ENCODE measurements around the gene SLC35D2.
"Not testable (repeated sequence)": the region's sequence is repeated elsewhere in the genome, so short reads cannot be mapped to it uniquely, and the experiment has no call there.

Gene SLC35D2

DNA sequence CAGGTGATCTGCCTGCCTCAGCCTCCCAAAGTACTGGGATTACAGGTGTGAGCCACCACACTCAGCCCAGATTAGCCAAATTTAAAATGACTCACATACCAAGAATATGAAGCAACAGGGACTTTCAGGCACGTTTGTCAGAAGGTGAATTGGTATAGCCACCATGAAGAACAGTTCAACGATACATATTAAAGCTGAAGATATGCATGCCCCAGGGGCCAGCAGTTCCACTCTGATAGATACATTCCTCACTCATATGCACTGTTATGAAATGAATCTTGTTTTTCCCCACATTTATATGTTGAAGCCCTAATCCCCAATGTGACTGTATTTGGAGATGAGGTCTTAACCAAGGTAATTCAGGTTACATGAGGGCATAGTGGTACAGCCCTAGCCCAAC lies 22.5 kb downstream of the SLC35D2 start:
- no peak for DNase-seq (ENCODE audit: low spot score)

GRCh38 chr9:96360523-96360922 lies 23.0 kb downstream of the SLC35D2 start:
- not testable (repeated sequence) for DNase-seq (ENCODE audit: low spot score)

GRCh38 chr9:96350866-96351265 lies 32.6 kb downstream of the SLC35D2 start:
- DNase-seq (ENCODE audit: low spot score), result no peak

DNA sequence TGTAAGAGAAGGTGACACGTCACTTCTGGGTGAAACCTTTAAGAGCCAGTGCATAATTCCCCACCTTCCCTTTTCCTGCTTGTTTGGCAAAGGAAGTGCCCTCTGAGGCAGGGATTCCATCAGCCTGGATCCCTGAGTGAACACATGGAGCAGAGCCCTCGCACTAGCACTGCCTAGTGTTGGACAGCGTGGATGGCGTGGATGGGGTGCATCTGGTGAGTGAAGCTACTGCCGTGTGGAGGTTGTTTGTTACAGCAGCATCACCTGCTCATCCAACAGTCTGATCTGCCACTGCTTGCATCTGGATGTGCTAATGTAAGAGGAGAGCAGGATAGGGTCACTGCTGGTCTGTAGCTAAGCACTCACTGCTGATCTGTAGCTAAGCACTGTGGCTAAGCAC lies 35.2 kb downstream of the SLC35D2 start:
- no peak for DNase-seq (ENCODE audit: low spot score)

DNA sequence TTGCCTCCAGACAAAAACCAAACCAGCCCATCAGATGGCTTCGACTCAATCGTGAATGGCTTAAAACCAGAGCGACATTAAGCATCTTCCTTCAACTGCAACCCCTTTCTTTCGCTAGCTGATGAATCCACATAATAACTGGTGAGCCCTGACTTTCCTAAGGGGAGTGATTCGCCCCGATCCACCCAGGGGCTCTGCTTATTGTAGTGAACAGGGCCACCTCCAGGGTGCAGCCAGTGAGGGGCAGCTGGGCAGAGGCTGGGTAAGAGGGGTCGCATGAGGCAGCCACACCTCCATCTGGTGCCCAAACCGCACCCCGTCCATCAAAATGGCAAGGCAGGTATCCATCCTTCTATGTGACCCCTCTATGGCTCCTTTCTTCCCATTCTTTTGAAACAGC lies 38.0 kb downstream of the SLC35D2 start:
- DNase-seq (ENCODE audit: low spot score), result no peak

GRCh38 chr9:96344458-96345180 lies 38.9 kb downstream of the SLC35D2 start:
- DNase-seq (ENCODE audit: low spot score), result no peak

- no peak for DNase-seq (ENCODE audit: low spot score)
Measured at GRCh38 chr9:96343515-96344360, 39.8 kb downstream of the SLC35D2 start.

- no peak for DNase-seq (ENCODE audit: low spot score)
Measured at GRCh38 chr9:96342571-96343245, 40.8 kb downstream of the SLC35D2 start.

GRCh38 chr9:96340707-96341106 lies 42.8 kb downstream of the SLC35D2 start:
- DNase-seq (ENCODE audit: low spot score), result no peak

GRCh38 chr9:96338299-96338698 lies 45.2 kb downstream of the SLC35D2 start:
- no peak for DNase-seq (ENCODE audit: low spot score)

DNA sequence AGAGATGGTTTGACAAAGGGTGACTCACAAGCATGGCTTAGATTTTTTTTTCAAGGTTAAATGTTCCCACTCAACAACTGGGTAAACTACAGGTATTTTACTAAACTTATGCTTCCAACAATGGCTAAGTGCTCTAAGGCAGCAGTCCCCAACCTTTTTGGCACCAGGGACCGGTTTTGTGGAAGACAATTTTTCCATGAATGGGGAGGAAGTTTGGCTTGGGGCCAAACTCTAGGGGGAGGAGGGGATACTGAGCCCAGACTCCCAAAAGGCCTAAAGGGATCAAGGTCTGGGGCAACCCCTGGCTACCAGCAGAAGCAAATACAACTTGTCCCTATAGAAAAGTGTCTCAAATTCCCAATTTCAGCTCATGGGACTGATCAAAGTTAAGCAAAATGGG lies 49.6 kb downstream of the SLC35D2 start:
- DNase-seq (ENCODE audit: low spot score), result no peak

GRCh38 chr9:96331236-96331947 lies 52.1 kb downstream of the SLC35D2 start:
- DNase-seq (ENCODE audit: low spot score), result no peak

GRCh38 chr9:96327694-96328352 lies 55.7 kb downstream of the SLC35D2 start:
- DNase-seq (ENCODE audit: low spot score), result peak; percentile 45

DNA sequence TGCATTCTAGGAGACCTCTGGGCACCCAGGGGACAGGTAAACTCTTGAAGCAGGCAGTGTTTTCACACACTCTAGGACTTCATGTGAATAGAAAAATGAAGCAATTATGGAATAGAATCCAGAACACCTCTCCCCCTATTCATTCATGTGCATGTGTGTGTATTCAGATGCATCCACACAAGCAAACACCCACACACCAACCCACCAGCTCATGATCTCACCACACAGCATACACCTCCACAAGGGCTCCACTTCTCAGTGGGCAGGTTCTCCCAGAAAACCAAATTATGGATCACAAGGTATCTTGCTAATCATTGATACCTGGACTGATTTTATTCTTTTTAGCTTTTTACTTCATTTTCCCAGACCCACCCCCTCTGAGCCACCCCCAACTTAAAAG lies 60.3 kb downstream of the SLC35D2 start:
- no peak for DNase-seq (ENCODE audit: low spot score)

DNA sequence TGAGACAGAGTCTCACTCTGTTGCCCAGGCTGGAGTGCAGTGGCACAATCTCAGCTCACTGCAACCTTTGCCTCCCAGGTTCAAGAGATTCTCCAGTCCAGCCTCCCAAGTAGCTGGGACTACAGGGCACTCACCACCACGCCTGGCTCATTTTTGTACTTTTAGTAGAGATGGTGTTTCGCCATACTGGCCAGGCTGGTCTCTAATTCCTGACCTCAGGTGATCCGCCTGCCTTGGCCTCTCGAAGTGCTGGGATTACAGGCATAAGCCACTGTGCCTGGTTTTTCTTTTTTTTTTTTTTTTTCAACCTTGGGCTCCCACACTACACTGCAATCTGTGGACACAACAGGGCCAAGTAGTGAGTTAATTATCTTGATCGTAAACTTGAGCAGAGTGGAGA lies 60.8 kb downstream of the SLC35D2 start:
- DNase-seq (ENCODE audit: low spot score), result not testable (repeated sequence)

GRCh38 chr9:96322210-96322609 lies 61.3 kb downstream of the SLC35D2 start:
- DNase-seq (ENCODE audit: low spot score), result not testable (repeated sequence)

GRCh38 chr9:96321515-96321914 lies 62.0 kb downstream of the SLC35D2 start:
- DNase-seq (ENCODE audit: low spot score), result no peak

DNA sequence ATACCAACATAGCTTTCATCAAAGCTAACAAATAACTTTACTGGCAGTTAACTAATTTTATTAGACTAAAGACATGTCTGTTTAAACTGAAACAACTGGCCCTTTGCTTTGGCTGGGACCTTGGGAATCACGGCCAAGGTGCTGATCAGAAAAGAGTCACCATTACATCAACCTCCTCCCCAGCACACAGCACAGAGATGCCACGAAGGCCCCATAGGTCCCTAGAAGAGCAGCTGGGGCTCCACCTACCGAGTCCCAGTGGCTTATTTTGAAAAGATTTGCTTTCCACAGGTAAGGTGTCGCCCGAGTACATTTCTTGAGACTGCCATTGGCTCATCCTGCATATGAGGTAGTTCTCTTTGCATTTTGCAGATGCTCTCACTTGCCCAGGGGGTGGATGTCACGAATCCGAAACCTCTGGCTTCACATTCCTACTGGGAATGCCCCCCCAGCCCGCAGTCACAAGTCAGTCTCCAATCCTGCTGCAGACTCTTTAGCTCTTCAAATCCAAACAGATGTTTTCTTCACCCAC lies 62.7 kb downstream of the SLC35D2 start:
- no peak for DNase-seq (ENCODE audit: low spot score)

DNA sequence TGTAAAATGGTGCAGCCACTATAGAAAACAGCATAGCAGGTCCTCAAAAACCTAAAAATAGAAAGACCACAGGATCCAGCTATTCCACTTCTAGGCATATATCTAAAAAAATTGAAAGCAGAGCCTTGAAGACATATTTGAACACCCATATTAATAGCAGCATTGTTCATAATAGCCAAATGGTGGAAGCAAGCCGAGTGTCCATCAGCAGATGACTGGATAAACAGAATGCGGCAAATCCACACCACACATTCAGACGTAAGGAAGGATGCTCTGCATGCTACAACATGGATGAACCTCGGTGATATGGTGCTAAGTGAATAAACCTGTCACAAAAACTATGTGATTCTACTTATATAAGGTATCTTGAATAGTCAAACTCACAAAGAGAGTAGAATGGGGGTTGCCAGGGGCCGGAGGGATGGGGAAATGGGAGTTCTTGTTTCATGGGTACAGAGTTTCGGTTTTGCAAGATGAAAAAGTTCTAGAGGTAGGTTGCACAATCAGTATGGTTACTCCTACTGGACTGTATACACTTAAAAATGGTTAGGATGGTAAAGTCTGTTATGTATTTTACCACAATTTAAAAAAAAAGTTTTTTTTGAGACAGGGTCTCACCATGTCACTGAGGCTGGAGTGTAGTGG lies 64.5 kb downstream of the SLC35D2 start:
- no peak for DNase-seq (ENCODE audit: low spot score)

GRCh38 chr9:96317335-96317980 lies 66.1 kb downstream of the SLC35D2 start:
- peak; percentile 48 for DNase-seq (ENCODE audit: low spot score)
